HepG2 (cell line): ENCODE data around the gene GLRX5. TPM values are rescaled to one million over a fixed set of nuclear protein-coding genes. Genes with fewer than 3 reads are reported as not detected.

Experiments
- ARNTL ChIP-seq: sonication (generic); formaldehyde crosslinking; IDR thresholded peaks from 2 replicates; pipeline ENCODE4 v1.4.0; 2020; ENCODE audit warnings: mild to moderate bottlenecking, missing genetic modification reagents
- BHLHE40 ChIP-seq: IDR thresholded peaks from 2 replicates; pipeline ENCODE4 v1.6.1; 2011; ENCODE audit warnings: low read length, improper control_type of control experiment
- CREB1 ChIP-seq, 2 experiments: fragments of 450-650 bp in 1 of 2; IDR thresholded peaks; 2 replicates each; pipeline ENCODE4 v1.6.1; 2016 to 2017; ENCODE audit warnings: control low read depth in 1 of 2, mild to moderate bottlenecking in 1 of 2, missing compliant biosample characterization in 1 of 2, missing genetic modification characterization in 1 of 2
- CREBL2 ChIP-seq: sonication (generic); formaldehyde crosslinking; IDR thresholded peaks from 2 replicates; pipeline ENCODE4 v1.8.1; 2023; ENCODE audit warnings: missing genetic modification reagents, mild to moderate bottlenecking, borderline replicate concordance
- DRAP1 ChIP-seq: IDR thresholded peaks from 2 replicates; pipeline ENCODE4 v1.6.1; 2016; ENCODE audit warnings: missing genetic modification reagents, missing compliant biosample characterization
- FOXO4 ChIP-seq: sonication (generic); formaldehyde crosslinking; conservative IDR thresholded peaks from 2 replicates; pipeline ENCODE4 v1.8.1; 2023; ENCODE audit warnings: missing genetic modification reagents
- GABPA ChIP-seq, 2 experiments: IDR thresholded peaks; 2 replicates each; pipeline ENCODE4 v1.6.1; 2011 to 2016; ENCODE audit warnings: low read depth in 2 of 2, low read length in 1 of 2, missing biosample characterization in 1 of 2, missing genetic modification characterization in 1 of 2
- GLMP ChIP-seq: sonication (generic); formaldehyde crosslinking; IDR thresholded peaks from 2 replicates; pipeline ENCODE4 v1.9.0; 2021; ENCODE audit warnings: missing genetic modification reagents, mild to moderate bottlenecking, borderline replicate concordance
- HNF4G ChIP-seq, 2 experiments: sonication (generic) in 1 of 2; formaldehyde crosslinking in 1 of 2; IDR thresholded peaks; 2 replicates each; pipeline versions ENCODE4 v1.4.0 to v1.6.1; 2011 to 2020; ENCODE audit warnings: borderline replicate concordance in 2 of 2, low read depth in 2 of 2, mild to moderate bottlenecking in 2 of 2, low read length in 1 of 2, missing genetic modification reagents in 1 of 2, moderate library complexity in 1 of 2
- JUND ChIP-seq: sonication (generic); formaldehyde crosslinking; IDR thresholded peaks from 2 replicates; pipeline ENCODE4 v1.8.0; 2022; ENCODE audit warnings: mild to moderate bottlenecking, missing genetic modification reagents
- KLF9 ChIP-seq: IDR thresholded peaks from 2 replicates; pipeline ENCODE4 v1.6.1; 2016; ENCODE audit warnings: low read depth
- PBX2 ChIP-seq: IDR thresholded peaks from 2 replicates; pipeline ENCODE4 v1.6.1; 2016; ENCODE audit warnings: control low read depth
- PPARG ChIP-seq: conservative IDR thresholded peaks from 2 replicates; pipeline ENCODE4 v1.6.1; 2016; ENCODE audit warnings: missing biosample characterization, missing genetic modification reagents
- PRMT3 ChIP-seq: sonication (generic); formaldehyde crosslinking; IDR thresholded peaks from 2 replicates; pipeline ENCODE4 v1.8.1; 2022; ENCODE audit warnings: low read depth, mild to moderate bottlenecking, moderate library complexity, missing genetic modification reagents, borderline replicate concordance
- SP1 ChIP-seq, 2 experiments: fragments of 450-650 bp in 1 of 2; sonication (generic) in 1 of 2; formaldehyde crosslinking in 1 of 2; IDR thresholded peaks; 2 replicates each; pipeline versions ENCODE4 v1.4.0 to v1.6.1; 2016 to 2020; ENCODE audit warnings: missing genetic modification reagents in 1 of 2
- SP4 ChIP-seq: sonication (generic); formaldehyde crosslinking; IDR thresholded peaks from 2 replicates; pipeline ENCODE4 v1.8.1; 2023; ENCODE audit warnings: mild to moderate bottlenecking, missing genetic modification reagents
- ZFP90 ChIP-seq: sonication (generic); formaldehyde crosslinking; IDR thresholded peaks from 2 replicates; pipeline ENCODE4 v1.8.0; 2022; ENCODE audit warnings: missing genetic modification reagents, mild to moderate bottlenecking, inconsistent platforms, borderline replicate concordance
- ZNF136 ChIP-seq: sonication (generic); formaldehyde crosslinking; IDR thresholded peaks from 2 replicates; pipeline ENCODE4 v1.8.1; 2022; ENCODE audit warnings: low read depth, mild to moderate bottlenecking, moderate library complexity, missing genetic modification reagents
- ZNF546 ChIP-seq: sonication (generic); formaldehyde crosslinking; conservative IDR thresholded peaks from 2 replicates; pipeline ENCODE4 v1.8.1; 2023; ENCODE audit warnings: mild to moderate bottlenecking, missing genetic modification reagents
- ZNF720 ChIP-seq: sonication (generic); formaldehyde crosslinking; IDR thresholded peaks from 2 replicates; pipeline ENCODE4 v1.4.0; 2020; ENCODE audit warnings: missing genetic modification reagents
- ZNF772 ChIP-seq: sonication (generic); formaldehyde crosslinking; IDR thresholded peaks from 2 replicates; pipeline ENCODE4 v1.5.0; 2020; ENCODE audit warnings: mild to moderate bottlenecking, missing genetic modification reagents
- ZNF788 ChIP-seq: sonication (generic); formaldehyde crosslinking; IDR thresholded peaks from 2 replicates; pipeline ENCODE4 v1.5.0; 2020; ENCODE audit warnings: mild to moderate bottlenecking, missing genetic modification reagents, borderline replicate concordance
- ZNF83 ChIP-seq: sonication (generic); formaldehyde crosslinking; IDR thresholded peaks from 2 replicates; pipeline ENCODE4 v1.4.0; 2020; ENCODE audit warnings: missing genetic modification reagents, mild to moderate bottlenecking, borderline replicate concordance
- ZNF879 ChIP-seq: sonication (generic); formaldehyde crosslinking; IDR thresholded peaks from 2 replicates; pipeline ENCODE4 v1.8.1; 2023; ENCODE audit warnings: missing genetic modification reagents
- polyA plus RNA-seq, 8 experiments: library from polyadenylated mRNA; depleted of rRNA in 3 of 8; stranded (reverse) in 7 of 8; unstranded in 1 of 8; fragments of >200 nt; fragmentation: Illumina TruSeq in 4 of 8; extraction: Trizol in 4 of 8; gene quantifications; 2 replicates each; pipeline versions ENCODE4 v1.2.1 to v1.2.3, GENCODE V29; 2011 to 2016; ENCODE audit warnings: low read depth in 4 of 8, missing spikeins in 1 of 8, mixed read lengths in 1 of 8; ENCODE audit not compliant: insufficient read depth in 1 of 8
- total RNA-seq, 5 experiments: library from RNA; depleted of rRNA; stranded (reverse); fragments of >200 nt; fragmentation: Illumina TruSeq; extraction: Trizol; gene quantifications; 2 replicates each; pipeline ENCODE4 v1.2.3, GENCODE V29; 2016; ENCODE audit warnings: low read depth in 1 of 5

The GLRX5 gene
- total and polyA plus RNA-seq, 2 of the 13 experiments (the other 11 are each of a cell fraction or from before 2014, with no cell fraction given), result 122 to 146 TPM

GRCh38 chr14:95524706-95525512, 9.9 kb upstream of the GLRX5 start (continued):
- TF ChIP-seq CREB1 (IDR thresholded peaks at IDR 0.05), result no peak
- TF ChIP-seq CREB1 (CRISPR knock-in tag; IDR thresholded peaks at IDR 0.05), result peak; percentile 53
- TF ChIP-seq ZNF546 (CRISPR knock-in tag), result no peak
- TF ChIP-seq ZNF772 (CRISPR knock-in tag), result 0 out of 2 replicates have a peak, but pooled peaks have one; percentile 22
- no peak for TF ChIP-seq GABPA (IDR thresholded peaks at IDR 0.05; ENCODE audit: low read depth, low read length)
- TF ChIP-seq GABPA (CRISPR knock-in tag; IDR thresholded peaks at IDR 0.05; ENCODE audit: low read depth), result peak; percentile 47; the same call in 1 of the 2 replicates
- no peak for TF ChIP-seq SP4
- no peak for TF ChIP-seq ZNF83 (CRISPR knock-in tag)
- no peak for TF ChIP-seq GLMP (CRISPR knock-in tag)
- TF ChIP-seq PBX2 (CRISPR knock-in tag), result no peak
- 0 out of 2 replicates have a peak, but pooled peaks have one; percentile 47 for TF ChIP-seq KLF9 (CRISPR knock-in tag)
- TF ChIP-seq ARNTL, result peak; percentile 98
- peak; percentile 70 for TF ChIP-seq JUND (CRISPR knock-in tag)
- TF ChIP-seq ZFP90 (CRISPR knock-in tag), result 0 out of 2 replicates have a peak, but pooled peaks have one; percentile 37
- TF ChIP-seq BHLHE40, result peak; percentile 91
- no peak for TF ChIP-seq ZNF879 (CRISPR knock-in tag)
- peak; percentile 53; the same call in 1 of the 2 replicates for TF ChIP-seq DRAP1 (CRISPR knock-in tag)
- no peak for TF ChIP-seq SP1 (IDR thresholded peaks at IDR 0.05)
- TF ChIP-seq SP1 (CRISPR knock-in tag; IDR thresholded peaks at IDR 0.05), result no peak
- no peak for TF ChIP-seq ZNF136 (CRISPR knock-in tag)
- TF ChIP-seq PPARG (CRISPR knock-in tag), result peak; percentile 72
- peak; percentile 66; the same call in 1 of the 2 replicates for TF ChIP-seq ZNF788 (CRISPR knock-in tag)
- TF ChIP-seq FOXO4 (CRISPR knock-in tag), result 0 out of 2 replicates have a peak, but pooled peaks have one; percentile 52
- TF ChIP-seq PRMT3 (CRISPR knock-in tag), result 0 out of 2 replicates have a peak, but pooled peaks have one; percentile 22
- no peak for TF ChIP-seq CREBL2 (CRISPR knock-in tag)
- peak; percentile 71; the same call in 1 of the 2 replicates for TF ChIP-seq HNF4G (IDR thresholded peaks at IDR 0.05; ENCODE audit: borderline replicate concordance, low read depth, low read length)
- peak; percentile 57; the same call in 1 of the 2 replicates for TF ChIP-seq HNF4G (CRISPR knock-in tag; IDR thresholded peaks at IDR 0.05; ENCODE audit: borderline replicate concordance, low read depth)
- TF ChIP-seq ZNF720, result no peak
